ENCODE measurements around the gene DUSP21.
"Not testable (repeated sequence)": the region's sequence is repeated elsewhere in the genome, so short reads cannot be mapped to it uniquely, and the experiment has no call there.

DUSP21 gene

DNA sequence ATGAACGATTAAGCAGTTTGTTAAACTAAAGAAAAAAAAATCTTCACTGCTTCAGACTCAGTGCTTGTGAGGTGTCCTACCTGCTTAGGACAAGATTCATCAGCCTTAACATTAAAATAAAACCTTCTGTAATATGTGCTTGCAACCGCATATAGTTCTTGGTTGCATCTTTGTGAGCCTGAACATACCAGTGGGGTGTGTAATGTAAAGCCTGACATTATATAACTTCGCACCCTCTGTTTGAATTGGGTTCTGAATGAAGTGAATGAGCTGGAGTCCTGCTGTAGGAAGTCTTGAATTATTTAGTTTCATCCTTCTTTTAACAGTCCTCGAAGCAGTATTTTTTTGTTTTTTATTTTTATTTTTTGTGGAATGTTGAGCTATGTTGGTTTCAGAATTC, 32.3 kb downstream of the DUSP21 start:
- DNase-seq (ENCODE audit: low spot score): no peak

GRCh38 chrX:44876767-44877166, 32.9 kb downstream of the DUSP21 start:
- no peak for DNase-seq (ENCODE audit: low spot score)

- no peak for DNase-seq (ENCODE audit: low spot score)
These were observed 35.0 kb downstream of the DUSP21 start for GRCh38 chrX:44878780-44879179.

DNA sequence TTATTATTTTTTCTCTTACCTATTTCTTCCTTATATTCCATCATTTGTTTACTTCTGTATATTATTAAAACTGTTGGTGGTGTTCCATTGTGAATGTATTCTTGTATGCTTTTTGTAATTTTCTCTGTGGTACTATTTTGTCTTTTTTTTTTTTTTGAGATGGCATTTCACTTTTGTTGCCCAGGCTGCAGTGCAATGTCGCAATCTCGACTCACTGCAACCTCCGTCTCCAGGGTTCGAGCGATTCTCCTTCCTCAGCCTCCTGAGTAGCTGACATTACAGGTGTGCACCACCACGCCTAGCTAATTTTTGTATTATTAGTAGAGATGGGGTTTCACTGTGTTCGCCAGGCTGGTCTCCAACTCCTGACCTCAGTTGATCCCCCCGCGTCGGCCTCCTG, 37.7 kb downstream of the DUSP21 start:
- no peak for DNase-seq (ENCODE audit: low spot score)

GRCh38 chrX:44882635-44883034, 38.8 kb downstream of the DUSP21 start:
- no peak for DNase-seq (ENCODE audit: low spot score)

DNA sequence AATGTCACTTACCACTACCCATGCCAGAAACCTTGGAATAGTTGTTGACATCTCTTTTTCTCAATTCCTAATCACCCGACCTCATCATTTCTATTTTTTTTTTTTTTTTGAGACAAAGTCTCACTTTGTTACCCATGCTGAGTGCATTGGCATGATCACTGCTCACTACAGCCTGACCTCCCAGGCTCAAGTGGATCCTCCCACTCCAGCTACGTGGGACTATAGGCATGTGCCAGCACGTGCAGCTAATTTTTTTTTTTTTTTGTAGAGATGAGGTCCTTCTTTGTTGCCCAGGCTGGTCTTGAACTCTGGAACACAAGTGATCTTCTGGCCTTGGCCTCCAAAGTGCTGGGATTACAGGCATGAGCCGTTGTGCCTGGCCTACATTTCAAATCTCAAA, 41.1 kb downstream of the DUSP21 start:
- DNase-seq (ENCODE audit: low spot score): no peak

- DNase-seq (ENCODE audit: low spot score): no peak
These were observed 46.0 kb downstream of the DUSP21 start for GRCh38 chrX:44889824-44890223.

GRCh38 chrX:44890247-44890646, 46.4 kb downstream of the DUSP21 start:
- no peak for DNase-seq (ENCODE audit: low spot score)

- DNase-seq (ENCODE audit: low spot score): not testable (repeated sequence)
These were observed 46.9 kb downstream of the DUSP21 start for GRCh38 chrX:44890687-44891086.

- no peak for DNase-seq (ENCODE audit: low spot score)
These were observed 47.8 kb downstream of the DUSP21 start for GRCh38 chrX:44891642-44892041.

Data from COLO829 (cell line).